ENCODE measurements around the gene NXPH4.

- TF ChIP-seq CTCF (conservative IDR thresholded peaks at IDR 0.05), result no peak
- TF ChIP-seq EZH2 (IDR thresholded peaks at IDR 0.05; ENCODE audit: low read depth), result no peak
Observed at GRCh38 chr12:57224278-57224972, 7.8 kb downstream of the NXPH4 start.

All from PC-9 (cell line).